NCI-H82 treated with DMSO at 0.1 percent for 48 hours (cell line): ENCODE results near the gene MIB2.
"Not testable (repeated sequence)": the region's sequence is repeated elsewhere in the genome, so short reads cannot be mapped to it uniquely, and the experiment has no call there.

Experiments
- DNase-seq: peaks from one replicate; lab custom pipeline; 2025; ENCODE audit not compliant: unreplicated experiment; lab: John Stamatoyannopoulos, UW

The MIB2 gene

DNA sequence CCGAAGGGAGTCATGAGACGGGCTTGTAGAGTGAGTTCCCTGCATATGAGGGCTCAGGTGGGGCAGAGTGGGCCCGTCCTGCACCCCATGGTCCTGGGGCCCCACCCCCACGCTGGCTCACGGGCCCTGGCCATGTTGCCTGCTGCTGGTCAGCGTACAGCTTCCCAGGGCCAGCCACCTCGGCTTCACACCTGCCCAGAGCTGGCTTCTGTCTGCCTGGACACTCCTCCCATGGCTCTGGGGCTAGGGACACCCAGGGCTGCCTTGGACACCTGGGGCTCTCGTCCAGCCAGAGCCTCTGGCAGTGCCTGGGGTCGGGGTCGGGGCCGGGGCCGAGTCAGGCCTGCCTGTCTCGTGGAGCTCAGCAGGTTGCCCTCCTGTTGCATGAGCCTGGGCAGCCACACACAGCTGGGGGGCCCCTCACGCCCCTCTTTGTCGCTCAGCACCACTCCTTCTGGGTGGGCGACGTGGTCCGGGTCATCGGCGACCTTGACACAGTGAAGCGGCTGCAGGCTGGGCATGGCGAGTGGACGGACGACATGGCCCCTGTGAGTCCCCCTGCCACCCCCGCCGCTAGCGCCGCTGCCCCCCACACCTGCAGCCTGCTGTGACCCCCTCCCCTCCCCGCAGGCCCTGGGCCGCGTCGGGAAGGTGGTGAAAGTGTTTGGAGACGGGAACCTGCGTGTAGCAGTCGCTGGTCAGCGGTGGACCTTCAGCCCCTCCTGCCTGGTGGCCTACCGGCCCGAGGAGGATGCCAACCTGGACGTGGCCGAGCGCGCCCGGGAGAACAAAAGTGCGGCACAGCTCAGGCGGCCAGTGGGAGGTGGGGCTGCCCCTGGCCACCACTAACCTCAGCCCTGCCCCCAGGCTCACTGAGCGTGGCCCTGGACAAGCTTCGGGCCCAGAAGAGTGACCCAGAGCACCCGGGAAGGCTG is 11.2 kb downstream of the MIB2 start:
- no peak for DNase-seq

DNA sequence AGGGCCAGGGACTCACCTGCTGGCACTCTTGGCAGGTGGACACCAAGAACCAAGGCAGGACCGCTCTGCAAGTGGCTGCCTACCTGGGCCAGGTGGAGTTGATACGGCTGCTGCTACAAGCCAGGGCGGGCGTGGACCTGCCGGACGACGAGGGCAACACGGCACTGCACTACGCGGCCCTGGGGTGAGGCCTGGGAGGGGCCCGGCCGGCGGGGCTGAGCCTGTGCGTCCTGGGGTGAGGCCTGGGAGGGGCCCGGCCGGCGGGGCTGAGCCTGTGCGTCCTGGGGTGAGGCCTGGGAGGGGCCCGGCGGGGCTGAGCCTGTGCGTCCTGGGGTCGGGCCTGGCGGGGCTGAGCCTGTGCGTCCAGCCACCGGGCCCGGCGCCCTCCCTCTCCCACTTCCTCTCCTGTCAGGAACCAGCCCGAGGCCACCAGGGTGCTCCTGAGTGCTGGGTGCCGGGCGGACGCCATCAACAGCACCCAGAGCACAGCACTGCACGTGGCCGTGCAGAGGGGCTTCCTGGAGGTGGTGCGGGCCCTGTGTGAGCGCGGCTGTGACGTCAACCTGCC is 12.0 kb downstream of the MIB2 start:
- DNase-seq, result no peak

- DNase-seq, result no peak
These were observed 12.8 kb downstream of the MIB2 start for GRCh38 chr1:1627829-1628753.

DNA sequence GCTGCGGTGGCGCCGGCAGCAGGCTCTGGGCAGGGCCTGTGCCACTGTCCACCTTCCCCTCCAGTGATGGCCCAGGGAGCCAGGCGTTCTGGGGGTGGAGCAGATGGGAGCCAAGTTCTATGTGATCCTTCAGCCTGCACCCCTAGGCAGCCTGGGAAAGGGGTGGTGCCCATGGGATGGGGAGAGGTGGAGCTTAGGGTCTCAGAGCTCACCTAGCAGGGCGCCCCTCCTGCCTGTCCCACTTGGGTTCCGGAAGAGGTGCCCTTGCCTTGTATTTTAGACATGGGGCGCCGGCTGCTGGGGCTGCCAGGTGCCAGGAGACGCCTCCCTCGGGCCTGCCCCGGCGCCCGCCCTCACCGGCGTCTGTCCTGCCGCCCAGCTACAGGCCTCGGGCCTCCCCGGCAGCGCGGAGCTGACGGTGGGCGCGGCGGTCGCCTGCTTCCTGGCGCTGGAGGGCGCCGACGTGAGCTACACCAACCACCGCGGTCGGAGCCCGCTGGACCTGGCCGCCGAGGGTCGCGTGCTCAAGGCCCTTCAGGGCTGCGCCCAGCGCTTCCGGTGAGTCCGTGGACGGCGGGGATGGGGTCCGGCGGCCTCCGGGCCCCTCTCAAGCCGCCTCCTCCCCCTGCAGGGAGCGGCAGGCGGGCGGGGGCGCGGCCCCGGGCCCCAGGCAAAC is 13.6 kb downstream of the MIB2 start:
- DNase-seq, result no peak

- peak; percentile 74 for DNase-seq
These were observed 14.3 kb downstream of the MIB2 start for GRCh38 chr1:1629430-1630190.

GRCh38 chr1:1630191-1630964 is 15.1 kb downstream of the MIB2 start:
- peak; percentile 91 for DNase-seq

DNA sequence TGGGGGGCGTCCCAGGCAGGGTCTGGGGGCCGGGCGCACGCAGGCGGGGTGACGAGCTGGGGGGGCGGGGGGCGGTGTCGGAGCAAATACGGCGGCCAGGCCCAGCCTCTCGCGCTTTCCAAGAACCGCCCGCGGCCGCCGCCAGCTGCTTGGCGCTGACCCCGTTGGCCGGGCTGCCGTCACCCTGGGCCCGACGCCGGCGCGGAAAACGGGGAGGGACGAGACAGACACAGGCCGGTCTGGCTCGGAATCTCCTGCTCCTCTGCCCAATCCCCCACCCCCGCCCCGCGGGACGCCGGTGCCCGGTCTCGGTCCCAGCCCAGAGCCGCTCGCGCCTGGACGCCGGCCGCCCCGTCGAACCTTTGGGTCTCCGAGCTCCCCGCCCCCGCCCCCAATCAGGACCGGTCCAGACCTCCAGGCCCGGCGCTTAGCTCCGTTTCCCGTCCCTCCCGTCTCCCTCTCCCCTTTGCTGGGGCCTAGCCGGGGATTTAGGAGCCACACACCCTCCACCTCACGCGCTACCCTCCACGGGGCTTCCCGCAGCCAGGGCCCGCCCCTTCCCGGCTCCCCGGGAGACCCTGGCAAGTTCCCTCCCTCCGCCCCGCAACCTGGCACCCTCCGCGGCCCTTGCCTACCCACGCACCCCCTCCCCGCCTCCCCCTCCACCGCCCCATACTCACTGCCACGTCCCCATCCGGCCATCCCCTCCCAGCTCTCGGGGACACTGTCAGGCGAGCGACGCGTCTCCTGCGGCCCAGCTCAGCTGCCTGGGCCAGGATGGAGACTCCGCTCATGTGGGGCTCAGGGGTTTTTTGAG is 15.9 kb downstream of the MIB2 start:
- DNase-seq, result no peak

DNA sequence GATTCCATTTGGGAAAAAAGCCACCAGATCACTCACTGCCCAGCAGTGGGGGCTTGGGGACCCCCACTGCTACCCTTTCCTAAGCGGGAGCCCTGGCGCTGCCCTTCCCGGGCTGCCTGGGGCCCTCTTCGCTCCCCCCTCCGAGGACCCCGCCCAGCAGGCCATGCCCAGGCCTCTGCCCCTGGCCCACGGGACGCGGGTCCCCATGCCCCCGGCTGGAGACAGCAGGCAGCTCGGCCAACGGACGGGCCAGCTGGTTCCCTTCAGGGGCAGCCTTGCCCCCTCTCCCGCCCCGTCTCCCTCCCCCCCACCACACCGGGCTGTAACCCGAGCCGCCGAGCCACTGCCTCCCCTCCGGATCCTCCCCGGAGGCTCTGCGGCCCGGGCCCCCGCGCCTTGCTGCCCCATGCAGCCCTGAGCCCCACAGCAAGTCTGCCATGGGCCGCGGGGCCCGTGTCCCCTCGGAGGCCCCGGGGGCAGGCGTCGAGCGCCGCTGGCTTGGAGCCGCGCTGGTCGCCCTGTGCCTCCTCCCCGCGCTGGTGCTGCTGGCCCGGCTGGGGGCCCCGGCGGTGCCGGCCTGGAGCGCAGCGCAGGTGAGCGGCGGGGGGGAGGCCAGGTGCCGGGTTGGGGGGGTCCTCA is 16.6 kb downstream of the MIB2 start, which contains the start of gene MMP23B:
TSS of gene MMP23B (plus strand) at position 392 of the 639 bp plus-strand sequence. CDS start at position 438, 46 bp downstream.
- no peak for DNase-seq

DNA sequence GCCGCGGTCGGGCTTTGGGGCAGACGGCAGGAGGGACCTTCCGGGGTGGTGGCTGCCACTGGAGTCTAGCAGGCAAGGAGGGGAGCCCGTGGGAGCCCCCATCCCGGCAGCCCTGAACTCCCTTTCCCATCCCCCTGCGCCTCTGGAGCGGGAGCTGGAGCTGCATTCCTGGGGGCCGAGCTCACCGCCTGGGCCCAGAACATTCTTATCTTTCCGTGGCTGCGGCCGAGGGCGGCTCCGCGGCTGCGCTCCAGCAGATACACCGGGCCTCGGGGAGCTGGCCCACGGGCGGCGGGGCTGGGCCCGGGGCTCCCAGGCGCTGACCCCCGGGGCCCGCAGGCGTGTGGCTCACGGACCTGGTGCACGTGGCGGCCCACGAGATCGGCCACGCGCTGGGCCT is 18.1 kb downstream of the MIB2 start:
- DNase-seq, result not testable (repeated sequence)

DNA sequence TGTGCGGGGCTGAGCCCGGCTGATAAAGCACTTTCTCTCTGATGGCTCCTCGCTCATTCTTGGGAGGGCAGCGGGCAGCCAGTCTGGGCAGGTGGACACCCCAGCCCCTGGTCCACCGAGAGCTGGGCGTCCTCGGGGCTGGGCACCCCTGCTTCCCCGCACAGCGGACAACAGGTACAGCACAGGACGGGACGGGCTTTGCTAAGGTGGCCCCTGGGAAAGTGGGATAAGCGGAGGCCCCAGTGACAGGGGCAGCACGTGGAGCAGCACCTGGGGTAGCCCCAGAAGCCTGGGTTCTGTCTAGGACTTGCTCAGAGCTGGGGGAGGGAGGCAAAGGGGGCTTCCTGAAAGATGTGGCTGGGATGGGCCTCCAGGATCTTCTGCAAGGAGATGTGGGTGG is 19.3 kb downstream of the MIB2 start:
- not testable (repeated sequence) for DNase-seq

GRCh38 chr1:1636621-1637478 is 21.6 kb downstream of the MIB2 start:
- not testable (repeated sequence) for DNase-seq

DNA sequence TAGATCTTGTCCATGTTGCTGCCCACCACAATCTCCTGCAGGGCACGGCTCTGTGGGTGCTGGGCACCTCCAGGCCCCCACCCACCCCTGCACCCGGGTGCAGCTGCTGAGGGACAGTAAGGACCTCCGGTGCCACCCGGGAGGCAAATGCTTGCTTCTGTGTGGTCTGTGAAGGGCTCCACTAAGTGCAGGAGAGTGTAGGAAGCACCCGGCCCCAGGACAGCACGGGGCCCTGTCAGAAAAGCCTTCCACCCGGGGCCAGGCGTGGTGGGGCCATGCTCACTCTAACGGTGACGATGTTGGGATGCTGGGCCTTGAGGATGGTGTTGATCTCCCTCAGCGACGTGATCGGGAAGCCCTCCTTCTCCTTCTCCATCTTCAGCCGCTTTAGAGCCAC is 22.2 kb downstream of the MIB2 start:
- not testable (repeated sequence) for DNase-seq

DNA sequence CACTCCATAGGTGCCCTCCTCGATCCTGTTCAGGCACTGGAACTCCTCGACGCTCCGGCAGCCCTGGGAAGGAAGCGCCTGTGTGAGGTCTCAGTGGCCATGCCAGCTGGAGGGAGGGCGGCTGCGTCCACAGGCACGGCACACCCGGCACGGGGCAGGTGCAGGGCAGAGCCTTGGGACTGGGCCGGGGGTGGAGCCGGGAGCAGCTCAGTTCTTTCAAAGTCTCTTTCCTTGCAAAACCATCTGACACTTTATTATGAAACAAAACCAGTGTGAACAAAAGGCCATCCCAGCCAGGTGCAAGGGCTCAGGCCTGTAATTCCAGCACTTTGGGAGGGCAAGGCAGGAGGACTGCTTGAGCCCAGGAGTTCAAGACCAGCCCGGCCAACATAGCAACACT is 23.2 kb downstream of the MIB2 start:
- DNase-seq, result not testable (repeated sequence)

DNA sequence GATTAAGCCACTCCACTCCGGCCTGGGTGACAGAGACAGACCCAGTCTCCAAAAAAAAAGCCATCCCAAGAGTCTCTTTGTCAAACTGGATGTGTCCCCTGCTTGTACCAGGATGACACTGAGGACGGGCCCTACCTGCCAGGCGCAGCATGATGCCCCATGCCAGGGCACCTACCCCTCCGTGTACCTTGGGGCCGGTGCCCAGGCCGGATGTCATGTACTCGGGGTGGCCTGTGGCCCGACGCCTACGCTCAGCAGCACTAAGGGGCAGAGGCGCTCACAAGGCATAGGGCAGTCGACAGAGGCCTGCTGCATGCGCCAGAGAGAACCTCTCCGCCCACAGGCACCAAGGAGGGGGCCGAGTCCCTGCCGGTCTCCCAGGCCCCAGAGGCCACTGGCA is 24.1 kb downstream of the MIB2 start:
- not testable (repeated sequence) for DNase-seq

DNA sequence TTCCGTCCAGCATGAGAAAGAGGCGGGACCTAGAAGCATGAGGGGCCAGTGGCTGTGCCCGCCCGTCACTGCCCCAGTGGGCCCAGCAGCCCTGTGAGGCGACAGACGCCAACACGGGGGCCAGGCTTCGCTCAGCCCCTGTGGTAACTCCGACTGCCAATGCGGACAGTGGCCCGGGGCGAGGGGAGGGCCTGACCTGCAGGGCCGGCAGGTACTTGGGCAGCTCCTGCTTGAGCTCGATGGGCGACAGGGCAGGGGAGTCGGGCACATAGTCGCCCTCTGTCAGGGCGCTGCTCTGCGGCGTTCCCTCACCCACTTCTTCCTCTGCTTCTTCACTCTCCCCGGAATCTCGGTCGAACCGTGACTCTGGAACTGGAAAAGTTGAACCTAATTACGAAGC is 24.8 kb downstream of the MIB2 start:
- not testable (repeated sequence) for DNase-seq

DNA sequence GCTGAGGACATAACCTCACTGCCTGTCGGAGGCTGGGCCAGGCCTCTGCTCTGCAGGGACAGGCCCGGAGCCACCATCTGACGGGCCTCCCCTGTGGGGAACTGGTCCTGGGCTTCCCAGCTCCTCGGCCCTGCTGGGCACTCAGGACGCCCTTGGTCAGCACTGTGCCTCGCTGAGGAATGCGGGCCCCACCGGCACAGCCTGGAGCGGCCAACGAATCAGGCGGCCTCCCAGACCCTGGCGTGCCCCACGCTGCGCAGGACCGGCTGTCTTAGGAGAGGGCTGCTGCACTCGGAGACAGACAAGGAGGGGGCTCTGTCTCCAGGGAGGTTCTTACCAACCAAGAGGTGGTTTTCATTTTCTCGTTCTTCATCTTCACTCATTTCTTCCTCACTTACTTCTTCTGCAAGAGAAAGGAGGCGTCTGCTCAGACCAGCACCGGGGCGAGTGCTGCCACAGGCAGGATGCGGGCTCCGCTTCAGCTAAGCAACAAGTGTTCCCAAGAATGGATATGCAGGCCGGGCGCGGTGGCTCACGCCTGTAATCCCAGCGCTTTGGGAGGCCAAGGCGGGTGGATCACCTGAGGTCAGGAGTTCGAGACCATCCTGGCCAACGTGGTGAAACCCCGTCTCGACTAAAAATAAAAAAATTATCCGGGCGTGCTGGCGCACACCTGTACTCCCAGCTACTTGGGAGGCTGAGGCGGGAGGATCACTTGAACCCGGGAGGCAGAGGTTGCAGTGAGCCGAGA is 25.6 kb downstream of the MIB2 start:
- DNase-seq, result not testable (repeated sequence)
